Activated CD4-positive, alpha-beta T cell treated with anti-CD3 and anti-CD28 coated beads for 24 hours (primary cell): ENCODE measurements around the gene TP53.
"Not testable (repeated sequence)": the region's sequence is repeated elsewhere in the genome, so short reads cannot be mapped to it uniquely, and the experiment has no call there.

Experiments
- DNase-seq, 2 donors: peaks; one replicate each; pipeline ENCODE4 v3.0.0-alpha.2; 2020; ENCODE audit warnings: low read depth in 2 of 2

The TP53 gene

GRCh38 chr17:7631398-7632380, 55.6 kb downstream of the TP53 start:
- DNase-seq: no peak

GRCh38 chr17:7629939-7630571, 57.2 kb downstream of the TP53 start, which contains the start of gene SHBG:
Gene SHBG, plus strand, starts transcription at chr17:7630135. Its CDS starts 38 bp downstream, at chr17:7630173.
- no peak for DNase-seq

GRCh38 chr17:7627250-7628121, 59.8 kb downstream of the TP53 start, which contains the start of gene SAT2:
Gene SAT2, minus strand, starts transcription at chr17:7627821. Its CDS starts 186 bp downstream, at chr17:7627635.
- DNase-seq: peak; percentile 71 to 77

GRCh38 chr17:7626956-7627249, 60.4 kb downstream of the TP53 start:
- DNase-seq: no peak

- no peak for DNase-seq
Observed at GRCh38 chr17:7626307-7626706, 61.0 kb downstream of the TP53 start.

GRCh38 chr17:7625749-7626148, 61.5 kb downstream of the TP53 start:
- DNase-seq: not testable (repeated sequence)

- no peak for DNase-seq
Observed at GRCh38 chr17:7623661-7624060, 63.6 kb downstream of the TP53 start.

- DNase-seq: no peak
Observed at GRCh38 chr17:7620835-7621234, 66.5 kb downstream of the TP53 start.

GRCh38 chr17:7618608-7619007, 68.7 kb downstream of the TP53 start:
- no peak for DNase-seq
